T-helper 22 cell (primary cell): ENCODE results near the gene TMEM167B.
"Not testable (repeated sequence)": the region's sequence is repeated elsewhere in the genome, so short reads cannot be mapped to it uniquely, and the experiment has no call there.

Experiments
- DNase-seq: peaks from one replicate; pipeline ENCODE4 v3.0.0-alpha.2; 2020; ENCODE audit warnings: low read depth

The TMEM167B gene

GRCh38 chr1:109090196-109091077, at the start of gene TMEM167B:
TMEM167B (plus strand) TSS chr1:109090764; CDS start chr1:109090873, 109 bp downstream.
- DNase-seq = peak; percentile 79

- no peak for DNase-seq
These were observed 49.5 kb upstream of the TMEM167B start for GRCh38 chr1:109040989-109041620.

- DNase-seq = peak; percentile 94
These were observed 48.7 kb upstream of the TMEM167B start, which contains the start of gene WDR47 for GRCh38 chr1:109041621-109042468. WDR47 (minus strand) TSS chr1:109042102; CDS start chr1:109023512, 18,590 bp downstream.

GRCh38 chr1:109045595-109045994, 45.0 kb upstream of the TMEM167B start:
- no peak for DNase-seq

GRCh38 chr1:109046671-109047070, 43.9 kb upstream of the TMEM167B start:
- DNase-seq = no peak

GRCh38 chr1:109047339-109047738, 43.2 kb upstream of the TMEM167B start:
- DNase-seq = no peak

- no peak for DNase-seq
These were observed 42.2 kb upstream of the TMEM167B start for GRCh38 chr1:109048335-109048734.

- no peak for DNase-seq
These were observed 40.2 kb upstream of the TMEM167B start for GRCh38 chr1:109050228-109050995.

- not testable (repeated sequence) for DNase-seq
These were observed 38.4 kb upstream of the TMEM167B start for GRCh38 chr1:109052145-109052544.

- DNase-seq = no peak
These were observed 34.5 kb upstream of the TMEM167B start for GRCh38 chr1:109056064-109056463.

- DNase-seq = no peak
These were observed 31.5 kb upstream of the TMEM167B start for GRCh38 chr1:109059026-109059425.

- no peak for DNase-seq
These were observed 29.9 kb upstream of the TMEM167B start for GRCh38 chr1:109060707-109061106.

GRCh38 chr1:109061183-109061582, 29.4 kb upstream of the TMEM167B start:
- no peak for DNase-seq

- DNase-seq = no peak
These were observed 25.4 kb upstream of the TMEM167B start for GRCh38 chr1:109065137-109065536.

GRCh38 chr1:109067883-109068282, 22.7 kb upstream of the TMEM167B start:
- DNase-seq = no peak

GRCh38 chr1:109069294-109069693, 21.3 kb upstream of the TMEM167B start:
- no peak for DNase-seq

GRCh38 chr1:109075531-109076490, 14.8 kb upstream of the TMEM167B start, which contains the start of gene TAF13:
TAF13 (minus strand) TSS chr1:109076003; CDS start chr1:109075947, 56 bp downstream.
- DNase-seq = peak; percentile 74

- no peak for DNase-seq
These were observed 12.2 kb upstream of the TMEM167B start for GRCh38 chr1:109078317-109078716.

GRCh38 chr1:109079240-109079622, 11.3 kb upstream of the TMEM167B start:
- DNase-seq = no peak

- no peak for DNase-seq
These were observed 10.0 kb upstream of the TMEM167B start for GRCh38 chr1:109080441-109081082.
